Endothelial cell of umbilical vein (primary cell): Measurements from ENCODE around the gene TDRD5. TPM values are rescaled to one million over a fixed set of nuclear protein-coding genes. Genes with fewer than 3 reads are reported as not detected.
A peak's percentile ranks its signal among the peaks of the same experiment; 100 is the strongest.

Experiments used
- BruUV-seq: library from RNA; stranded (reverse); fragments of 400-500 nt; replicated peaks from 2 replicates; lab custom pipeline; 2021; lab: Mats Ljungman, UMichigan
- CTCF ChIA-PET: fragments of 300-600, 350-600 bp; sonication (Branson Sonifier 250); formaldehyde crosslinking; loops from one replicate; lab custom pipeline; 2021; ENCODE audit warnings: antibody characterized with exemption, inconsistent platforms; lab: Charles Lee
- POLR2A ChIA-PET: fragments of 300-600, 350-600 bp; sonication (Branson Sonifier 250); formaldehyde crosslinking; loops from one replicate; lab custom pipeline; 2021; ENCODE audit warnings: antibody characterized with exemption, inconsistent platforms; lab: Charles Lee
- DNase-seq: peaks from one replicate; pipeline ENCODE4 v3.0.0-alpha.2; 2011; ENCODE audit warnings: low read depth, low spot score
- FAIRE-seq: peaks from 2 replicates; lab custom pipeline; 2011; peaks lifted over from hg19 to GRCh38; lab: Jason Lieb, UNC
- H2AFZ ChIP-seq: 2 replicates; pipeline ENCODE4 v1.6.0; 2012; ENCODE audit warnings: low read depth, low read length, control low read depth, inconsistent platforms
- H3K27ac ChIP-seq: 2 replicates; pipeline ENCODE4 v1.5.1; 2011; ENCODE audit warnings: low read depth, mild to moderate bottlenecking, control low read depth, low read length, moderate library complexity; ENCODE audit not compliant: insufficient read depth
- H3K27me3 ChIP-seq, 2 experiments: 2 replicates each; pipeline versions ENCODE4 v1.6.0 to v1.6.1; 2011; ENCODE audit warnings: low read length in 2 of 2, mixed read lengths in 1 of 2; ENCODE audit not compliant: control insufficient read depth in 2 of 2, insufficient read depth in 2 of 2
- H3K36me3 ChIP-seq, 2 experiments: 2 replicates in 1 of 2; 3 replicates in 1 of 2; pipeline ENCODE4 v1.5.1; 2011; ENCODE audit warnings: low read length in 2 of 2, mild to moderate bottlenecking in 1 of 2, moderate library complexity in 1 of 2; ENCODE audit not compliant: control insufficient read depth in 2 of 2, insufficient read depth in 2 of 2; ENCODE audit errors: extremely low read depth in 1 of 2
- H3K4me1 ChIP-seq: 3 replicates; pipeline ENCODE4 v1.5.1; 2011; ENCODE audit warnings: mild to moderate bottlenecking, low read length; ENCODE audit not compliant: control insufficient read depth, insufficient read depth; ENCODE audit errors: extremely low read depth
- H3K4me2 ChIP-seq: 2 replicates; pipeline ENCODE4 v1.6.1; 2011; ENCODE audit warnings: low read length, control low read depth, mixed read lengths; ENCODE audit not compliant: insufficient read depth
- H3K4me3 ChIP-seq, 3 experiments: fragments of 200-600 bp in 1 of 3; sonication (generic), shearing (Covaris generic) in 1 of 3; replicated peaks in 1 of 3; 2 replicates each; pipeline ENCODE4 v1.5.1; 2011 to 2016; ENCODE audit warnings: control low read depth in 3 of 3, low read length in 3 of 3, mild to moderate bottlenecking in 2 of 3, inconsistent platforms in 1 of 3, low read depth in 1 of 3, moderate library complexity in 1 of 3; ENCODE audit not compliant: insufficient read depth in 1 of 3
- H3K79me2 ChIP-seq: 2 replicates; pipeline ENCODE4 v1.6.0; 2012; ENCODE audit warnings: low read length, inconsistent platforms; ENCODE audit not compliant: control insufficient read depth, insufficient read depth
- H3K9ac ChIP-seq: replicated peaks from 2 replicates; pipeline ENCODE3; 2011; ENCODE audit warnings: low read length, control low read depth; ENCODE audit not compliant: insufficient read depth; ENCODE audit errors: extremely low read depth
- H3K9me1 ChIP-seq: replicated peaks from 3 replicates; pipeline ENCODE4 v1.6.0; 2011; ENCODE audit warnings: mild to moderate bottlenecking, low read length; ENCODE audit not compliant: control insufficient read depth, insufficient read depth; ENCODE audit errors: extremely low read depth
- H3K9me3 ChIP-seq: replicated peaks from 2 replicates; pipeline ENCODE4 v1.5.1; 2012; ENCODE audit warnings: low read length, inconsistent platforms; ENCODE audit not compliant: control insufficient read depth, insufficient read depth
- H4K20me1 ChIP-seq: replicated peaks from 2 replicates; pipeline ENCODE3; 2011; ENCODE audit warnings: mild to moderate bottlenecking, low read length; ENCODE audit not compliant: control insufficient read depth, insufficient read depth; ENCODE audit errors: extremely low read depth
- EZH2 ChIP-seq: IDR thresholded peaks from 2 replicates; pipeline ENCODE4 v1.6.1; 2012; ENCODE audit warnings: borderline replicate concordance, low read depth, mild to moderate bottlenecking, moderate library complexity, low read length, inconsistent platforms; ENCODE audit not compliant: severe bottlenecking
- FOS ChIP-seq: IDR thresholded peaks from 2 replicates; pipeline ENCODE4 v1.6.1; 2011; ENCODE audit warnings: mild to moderate bottlenecking, low read length, moderate library complexity, borderline replicate concordance; ENCODE audit not compliant: insufficient read depth
- GATA2 ChIP-seq: IDR thresholded peaks from 2 replicates; pipeline ENCODE4 v1.7.0; 2011; ENCODE audit warnings: low read depth, mild to moderate bottlenecking, moderate library complexity, mixed read lengths, low read length; ENCODE audit not compliant: insufficient read length, insufficient read depth
- JUN ChIP-seq: IDR thresholded peaks from 2 replicates; pipeline ENCODE4 v1.6.1; 2011; ENCODE audit warnings: borderline replicate concordance, low read depth; ENCODE audit not compliant: insufficient read length, insufficient read depth
- MYC ChIP-seq: IDR thresholded peaks from one replicate; pipeline ENCODE4 v1.6.1; 2011; ENCODE audit warnings: mild to moderate bottlenecking, low read depth, low read length
- POLR2A ChIP-seq: IDR thresholded peaks from 2 replicates; pipeline ENCODE4 v1.6.1; 2012; ENCODE audit warnings: low read depth, mild to moderate bottlenecking, control low read depth, low read length
- POLR2AphosphoS5 ChIP-seq: IDR thresholded peaks from 2 replicates; pipeline ENCODE4 v1.6.1; 2012; ENCODE audit warnings: low read depth, mild to moderate bottlenecking, control low read depth, low read length, moderate library complexity; ENCODE audit not compliant: insufficient read depth
- dilution Hi-C: fragments of 300-500 bp; cut with MboI; formaldehyde crosslinking; loops from one replicate; pipeline ENCODE4 v1.15.0; 2019; ENCODE audit warnings: low sequenced_read_pairs; ENCODE audit not compliant: extremely low pct_ligation_motif_present
- intact Hi-C: fragments of 100-400 bp; cut with micrococcal nuclease; formaldehyde crosslinking; loops from one replicate; pipeline ENCODE4 v1.10.0; 2022
- polyA plus RNA-seq, 4 experiments: library from polyadenylated mRNA; depleted of rRNA in 3 of 4; stranded (reverse) in 3 of 4; unstranded in 1 of 4; fragments of >200 nt; gene quantifications; 2 replicates each; pipeline versions ENCODE4 v1.2.1 to v1.2.3, GENCODE V29; 2011 to 2012; ENCODE audit warnings: missing spikeins in 1 of 4
- total RNA-seq: library from RNA; stranded (reverse); gene quantifications from 2 replicates; pipeline ENCODE4 v1.2.3, GENCODE V29; 2021
- TF ChIP-seq, protein P1 (sequence below), 2 donors: IDR thresholded peaks; 1 replicate in 1 of 2; 2 replicates in 1 of 2; pipeline ENCODE4 v1.5.1; 2011; ENCODE audit warnings: low read length in 2 of 2, mild to moderate bottlenecking in 2 of 2, moderate library complexity in 2 of 2, control low read depth in 1 of 2, inconsistent platforms in 1 of 2, low read depth in 1 of 2; ENCODE audit not compliant: insufficient read depth in 1 of 2; ENCODE audit errors: extremely low read depth in 1 of 2
- TF ChIP-seq, protein P2 (sequence below): IDR thresholded peaks from 2 replicates; pipeline ENCODE4 v1.6.1; 2011; ENCODE audit not compliant: insufficient read depth, insufficient read length

Gene TDRD5
- total and polyA plus RNA-seq, 2 donors (not counting 3 experiments of a cell fraction or from before 2014, with no cell fraction given), result not detected

DNA sequence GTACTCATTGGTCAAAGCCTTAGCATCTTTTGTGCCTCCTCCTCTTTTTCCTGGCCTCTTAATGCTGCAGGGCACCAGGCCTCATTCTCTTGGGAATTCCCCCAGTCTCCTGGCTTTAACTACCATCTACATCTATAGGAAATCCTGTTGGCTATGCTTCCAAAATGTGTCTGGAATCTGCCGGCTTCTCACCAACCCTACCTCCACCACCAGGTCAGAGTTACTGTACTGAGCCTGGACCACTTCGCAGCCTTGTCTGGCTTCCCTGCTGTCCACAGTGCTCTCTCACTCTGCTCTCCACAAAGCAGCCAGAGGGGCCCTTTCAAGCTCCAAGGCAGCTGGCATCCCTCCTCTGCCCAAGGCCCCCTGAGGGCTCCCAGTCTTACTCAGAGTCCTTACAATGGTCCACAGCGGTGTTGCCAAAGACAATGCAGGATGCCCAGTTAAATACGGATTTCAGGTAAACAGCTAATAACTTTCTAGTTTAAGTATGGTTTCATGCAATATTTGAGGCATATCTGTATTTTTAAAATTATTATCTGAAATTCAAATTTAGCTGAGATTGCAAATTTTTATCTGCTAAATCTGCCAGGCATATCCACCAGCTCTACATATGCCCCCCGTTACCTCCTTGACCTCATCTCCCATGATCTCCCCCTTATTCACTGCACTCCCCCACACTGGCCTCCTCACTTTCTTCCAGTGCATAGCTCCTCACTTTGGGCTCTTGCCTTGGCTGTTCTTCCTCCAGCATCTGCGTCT lies 117.0 kb downstream of the TDRD5 start:
- FAIRE-seq (peak; percentile 76), DNase-seq (peak; percentile 79)
- Histone ChIP-seq H2AFZ (peak overlapping the region; percentile 18), H3K4me2 (peak overlapping the region; percentile 2), H3K9ac (no peak overlapping the region), H3K36me3 (no peaks in the 10 kb centered on the region), H3K9me3 (no peaks in the 10 kb centered on the region), H3K4me3 (no peak overlapping the region), H3K4me1 (peaks cover 29% of the 10 kb centered on the region), H3K9me1 (no peaks in the 10 kb centered on the region), H3K27me3 (peaks cover 2 to 7% of the 10 kb centered on the region in 2 experiments), H4K20me1 (no peaks in the 10 kb centered on the region), H3K27ac (peak overlapping the region; percentile 94), H3K79me2 (no peaks in the 10 kb centered on the region)
- dilution Hi-C loops, result no loop called here
- ChIA-PET CTCF (interaction anchor here (0.9 to 17.9 kb wide), 6 partner anchors 22 to 470 kb away, joined by 3 to 1591 read pairs (median 4); partner anchors contain the start of gene QSOX1), POLR2A (interaction anchor here (1.3 kb wide), 1 partner anchor 101 kb away, joined by 4 read pairs; no protein-coding TSS in a partner anchor)
- intact Hi-C loops, result loop anchor here (5.0 to 10.0 kb wide), 2 partner anchors 634 to 774 kb away; no protein-coding TSS in a partner anchor
- TF ChIP-seq POLR2A, result no peak
- TF ChIP-seq GATA2, result no peak
- TF ChIP-seq, protein P1, sequence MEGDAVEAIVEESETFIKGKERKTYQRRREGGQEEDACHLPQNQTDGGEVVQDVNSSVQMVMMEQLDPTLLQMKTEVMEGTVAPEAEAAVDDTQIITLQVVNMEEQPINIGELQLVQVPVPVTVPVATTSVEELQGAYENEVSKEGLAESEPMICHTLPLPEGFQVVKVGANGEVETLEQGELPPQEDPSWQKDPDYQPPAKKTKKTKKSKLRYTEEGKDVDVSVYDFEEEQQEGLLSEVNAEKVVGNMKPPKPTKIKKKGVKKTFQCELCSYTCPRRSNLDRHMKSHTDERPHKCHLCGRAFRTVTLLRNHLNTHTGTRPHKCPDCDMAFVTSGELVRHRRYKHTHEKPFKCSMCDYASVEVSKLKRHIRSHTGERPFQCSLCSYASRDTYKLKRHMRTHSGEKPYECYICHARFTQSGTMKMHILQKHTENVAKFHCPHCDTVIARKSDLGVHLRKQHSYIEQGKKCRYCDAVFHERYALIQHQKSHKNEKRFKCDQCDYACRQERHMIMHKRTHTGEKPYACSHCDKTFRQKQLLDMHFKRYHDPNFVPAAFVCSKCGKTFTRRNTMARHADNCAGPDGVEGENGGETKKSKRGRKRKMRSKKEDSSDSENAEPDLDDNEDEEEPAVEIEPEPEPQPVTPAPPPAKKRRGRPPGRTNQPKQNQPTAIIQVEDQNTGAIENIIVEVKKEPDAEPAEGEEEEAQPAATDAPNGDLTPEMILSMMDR (IDR thresholded peaks at IDR 0.05; ENCODE audit: extremely low read depth in 1 of 2, insufficient read depth in 1 of 2, low read depth in 1 of 2, low read length in 2 of 2), result no peak
- TF ChIP-seq JUN, result no peak
- TF ChIP-seq MYC, result no peak
- TF ChIP-seq, protein P2, sequence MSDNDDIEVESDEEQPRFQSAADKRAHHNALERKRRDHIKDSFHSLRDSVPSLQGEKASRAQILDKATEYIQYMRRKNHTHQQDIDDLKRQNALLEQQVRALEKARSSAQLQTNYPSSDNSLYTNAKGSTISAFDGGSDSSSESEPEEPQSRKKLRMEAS, result no peak
- no peak for TF ChIP-seq EZH2
- TF ChIP-seq POLR2AphosphoS5, result no peak
- no peak for TF ChIP-seq FOS
- TSS peak; percentile 47 for BruUV-seq
